ENCODE data around the gene CARD11.

Gene CARD11

DNA sequence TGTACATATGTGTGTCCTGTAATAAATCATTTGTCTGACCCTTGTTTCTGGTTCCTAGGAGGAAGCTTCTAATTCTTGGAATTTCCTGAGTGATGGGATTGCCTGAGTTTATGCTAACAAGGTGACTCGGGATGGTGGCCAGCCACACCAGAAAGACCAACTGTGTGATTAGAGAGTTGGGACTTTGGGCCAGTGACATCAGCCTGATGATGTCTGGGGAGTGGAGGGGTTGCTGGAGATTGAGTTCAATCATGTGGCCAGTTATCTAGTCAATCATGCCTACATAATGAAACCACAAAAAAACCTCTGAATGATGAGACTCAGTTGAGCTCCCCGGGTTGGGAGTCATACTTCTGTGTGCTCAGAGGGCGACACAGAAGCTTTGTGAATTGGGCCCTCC is 23.5 kb upstream of the CARD11 start:
- TF ChIP-seq, protein P1, sequence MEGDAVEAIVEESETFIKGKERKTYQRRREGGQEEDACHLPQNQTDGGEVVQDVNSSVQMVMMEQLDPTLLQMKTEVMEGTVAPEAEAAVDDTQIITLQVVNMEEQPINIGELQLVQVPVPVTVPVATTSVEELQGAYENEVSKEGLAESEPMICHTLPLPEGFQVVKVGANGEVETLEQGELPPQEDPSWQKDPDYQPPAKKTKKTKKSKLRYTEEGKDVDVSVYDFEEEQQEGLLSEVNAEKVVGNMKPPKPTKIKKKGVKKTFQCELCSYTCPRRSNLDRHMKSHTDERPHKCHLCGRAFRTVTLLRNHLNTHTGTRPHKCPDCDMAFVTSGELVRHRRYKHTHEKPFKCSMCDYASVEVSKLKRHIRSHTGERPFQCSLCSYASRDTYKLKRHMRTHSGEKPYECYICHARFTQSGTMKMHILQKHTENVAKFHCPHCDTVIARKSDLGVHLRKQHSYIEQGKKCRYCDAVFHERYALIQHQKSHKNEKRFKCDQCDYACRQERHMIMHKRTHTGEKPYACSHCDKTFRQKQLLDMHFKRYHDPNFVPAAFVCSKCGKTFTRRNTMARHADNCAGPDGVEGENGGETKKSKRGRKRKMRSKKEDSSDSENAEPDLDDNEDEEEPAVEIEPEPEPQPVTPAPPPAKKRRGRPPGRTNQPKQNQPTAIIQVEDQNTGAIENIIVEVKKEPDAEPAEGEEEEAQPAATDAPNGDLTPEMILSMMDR (IDR thresholded peaks at IDR 0.05; ENCODE audit: insufficient read depth, low read length), result no peak
- TF ChIP-seq REST (IDR thresholded peaks at IDR 0.05; ENCODE audit: insufficient replicate concordance, low read depth) (no peak), POLR2AphosphoS5 (IDR thresholded peaks at IDR 0.05; ENCODE audit: low read depth) (no peak), GABPA (IDR thresholded peaks at IDR 0.05; ENCODE audit: low read depth) (no peak), SPI1 (IDR thresholded peaks at IDR 0.05; ENCODE audit: borderline replicate concordance, low read depth) (no peak)
- no peaks in the 10 kb centered on the region for H3K27me3 ChIP-seq (ENCODE audit: insufficient read depth, poor library complexity, severe bottlenecking)
- no peak overlapping the region for H3K27ac ChIP-seq (replicated peaks)
- no peak for DNase-seq (ENCODE audit: low read depth in 1 of 2, low spot score in 1 of 2)
- H3K4me3 ChIP-seq (replicated peaks; ENCODE audit: insufficient read depth, low read length), result no peak overlapping the region

- H3K27me3 ChIP-seq (ENCODE audit: insufficient read depth, poor library complexity, severe bottlenecking), result no peaks in the 10 kb centered on the region
- no peak for DNase-seq (ENCODE audit: low read depth in 1 of 2, low spot score in 1 of 2)
- H3K27ac ChIP-seq (replicated peaks), result no peak overlapping the region
- H3K4me3 ChIP-seq (replicated peaks; ENCODE audit: insufficient read depth, low read length), result no peak overlapping the region
- no peak for TF ChIP-seq POLR2AphosphoS5 (IDR thresholded peaks at IDR 0.05; ENCODE audit: low read depth)
- TF ChIP-seq REST (IDR thresholded peaks at IDR 0.05; ENCODE audit: insufficient replicate concordance, low read depth), result no peak
- TF ChIP-seq, protein P1 (IDR thresholded peaks at IDR 0.05; ENCODE audit: insufficient read depth, low read length), result no peak
- TF ChIP-seq SPI1 (IDR thresholded peaks at IDR 0.05; ENCODE audit: borderline replicate concordance, low read depth), result no peak
- no peak for TF ChIP-seq GABPA (IDR thresholded peaks at IDR 0.05; ENCODE audit: low read depth)
Measured at GRCh38 chr7:3066506-3066905, 22.8 kb upstream of the CARD11 start.

DNA sequence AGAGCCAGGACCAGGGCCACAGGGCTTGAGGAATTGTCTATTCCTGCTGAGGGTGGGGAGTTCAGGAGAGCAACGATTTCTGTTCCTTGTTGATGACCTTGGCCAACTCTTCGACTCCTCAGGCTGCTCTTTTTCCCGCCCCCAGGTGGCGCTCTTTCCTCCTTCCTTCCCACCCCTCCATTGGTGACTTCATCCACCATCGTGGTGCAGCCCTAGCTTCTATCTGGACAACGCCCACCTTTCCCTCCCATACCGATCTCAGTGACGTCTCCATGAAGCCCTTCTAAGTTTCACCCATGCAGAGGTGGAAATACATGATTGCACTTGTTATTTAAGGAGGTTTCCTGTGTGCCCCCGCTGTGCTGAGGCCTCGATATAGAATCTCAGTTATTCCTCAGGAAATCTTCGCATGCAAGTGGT is 22.1 kb upstream of the CARD11 start:
- no peak for TF ChIP-seq REST (IDR thresholded peaks at IDR 0.05; ENCODE audit: insufficient replicate concordance, low read depth)
- TF ChIP-seq, protein P1 (IDR thresholded peaks at IDR 0.05; ENCODE audit: insufficient read depth, low read length), result peak; percentile 32
- no peaks in the 10 kb centered on the region for H3K27me3 ChIP-seq (ENCODE audit: insufficient read depth, poor library complexity, severe bottlenecking)
- peak; percentile 7 to 23 for DNase-seq (ENCODE audit: low read depth in 1 of 2, low spot score in 1 of 2)
- H3K4me3 ChIP-seq (replicated peaks; ENCODE audit: insufficient read depth, low read length), result no peak overlapping the region
- no peak overlapping the region for H3K27ac ChIP-seq (replicated peaks)

Data from HL-60 (cell line).